ENCODE measurements around the gene SBNO2.

The SBNO2 gene, protein sequence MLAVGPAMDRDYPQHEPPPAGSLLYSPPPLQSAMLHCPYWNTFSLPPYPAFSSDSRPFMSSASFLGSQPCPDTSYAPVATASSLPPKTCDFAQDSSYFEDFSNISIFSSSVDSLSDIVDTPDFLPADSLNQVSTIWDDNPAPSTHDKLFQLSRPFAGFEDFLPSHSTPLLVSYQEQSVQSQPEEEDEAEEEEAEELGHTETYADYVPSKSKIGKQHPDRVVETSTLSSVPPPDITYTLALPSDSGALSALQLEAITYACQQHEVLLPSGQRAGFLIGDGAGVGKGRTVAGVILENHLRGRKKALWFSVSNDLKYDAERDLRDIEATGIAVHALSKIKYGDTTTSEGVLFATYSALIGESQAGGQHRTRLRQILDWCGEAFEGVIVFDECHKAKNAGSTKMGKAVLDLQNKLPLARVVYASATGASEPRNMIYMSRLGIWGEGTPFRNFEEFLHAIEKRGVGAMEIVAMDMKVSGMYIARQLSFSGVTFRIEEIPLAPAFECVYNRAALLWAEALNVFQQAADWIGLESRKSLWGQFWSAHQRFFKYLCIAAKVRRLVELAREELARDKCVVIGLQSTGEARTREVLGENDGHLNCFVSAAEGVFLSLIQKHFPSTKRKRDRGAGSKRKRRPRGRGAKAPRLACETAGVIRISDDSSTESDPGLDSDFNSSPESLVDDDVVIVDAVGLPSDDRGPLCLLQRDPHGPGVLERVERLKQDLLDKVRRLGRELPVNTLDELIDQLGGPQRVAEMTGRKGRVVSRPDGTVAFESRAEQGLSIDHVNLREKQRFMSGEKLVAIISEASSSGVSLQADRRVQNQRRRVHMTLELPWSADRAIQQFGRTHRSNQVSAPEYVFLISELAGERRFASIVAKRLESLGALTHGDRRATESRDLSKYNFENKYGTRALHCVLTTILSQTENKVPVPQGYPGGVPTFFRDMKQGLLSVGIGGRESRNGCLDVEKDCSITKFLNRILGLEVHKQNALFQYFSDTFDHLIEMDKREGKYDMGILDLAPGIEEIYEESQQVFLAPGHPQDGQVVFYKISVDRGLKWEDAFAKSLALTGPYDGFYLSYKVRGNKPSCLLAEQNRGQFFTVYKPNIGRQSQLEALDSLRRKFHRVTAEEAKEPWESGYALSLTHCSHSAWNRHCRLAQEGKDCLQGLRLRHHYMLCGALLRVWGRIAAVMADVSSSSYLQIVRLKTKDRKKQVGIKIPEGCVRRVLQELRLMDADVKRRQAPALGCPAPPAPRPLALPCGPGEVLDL (N-terminal part only)

GRCh38 chr19:1173845-1174809 lies at the start of gene SBNO2:
Gene SBNO2, minus strand, starts transcription at chr19:1174268. Its CDS starts 19,992 bp downstream, at chr19:1154276.
- DNase-seq (ENCODE audit: low read depth in 1 of 2, low spot score in 1 of 2): peak; percentile 85 to 89

- no peak for DNase-seq (ENCODE audit: low read depth in 1 of 2, low spot score in 1 of 2)
Measured at GRCh38 chr19:1223018-1223855, 49.2 kb upstream of the SBNO2 start.

GRCh38 chr19:1222394-1222793 lies 48.3 kb upstream of the SBNO2 start:
- DNase-seq (ENCODE audit: low read depth in 1 of 2, low spot score in 1 of 2): no peak

- DNase-seq (ENCODE audit: low read depth in 1 of 2, low spot score in 1 of 2): no peak
Measured at GRCh38 chr19:1221904-1222255, 47.8 kb upstream of the SBNO2 start.

GRCh38 chr19:1220976-1221903 lies 47.2 kb upstream of the SBNO2 start:
- no peak for DNase-seq (ENCODE audit: low read depth in 1 of 2, low spot score in 1 of 2)

DNA sequence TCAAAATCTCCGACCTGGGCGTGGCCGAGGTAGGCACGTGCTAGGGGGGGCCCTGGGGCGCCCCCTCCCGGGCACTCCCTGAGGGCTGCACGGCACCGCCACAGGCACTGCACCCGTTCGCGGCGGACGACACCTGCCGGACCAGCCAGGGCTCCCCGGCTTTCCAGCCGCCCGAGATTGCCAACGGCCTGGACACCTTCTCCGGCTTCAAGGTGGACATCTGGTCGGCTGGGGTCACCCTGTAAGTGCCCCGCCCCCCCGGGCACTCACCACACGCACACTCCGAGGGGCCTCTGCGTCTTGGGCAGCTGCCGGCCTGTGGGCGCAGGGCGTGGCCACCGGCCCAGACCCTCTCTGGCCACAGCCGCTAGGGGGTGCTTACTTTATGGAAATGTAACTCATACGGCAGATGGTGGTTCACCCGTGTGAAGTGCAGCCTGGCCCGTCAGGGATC lies 46.4 kb upstream of the SBNO2 start:
- DNase-seq (ENCODE audit: low read depth in 1 of 2, low spot score in 1 of 2): no peak

DNA sequence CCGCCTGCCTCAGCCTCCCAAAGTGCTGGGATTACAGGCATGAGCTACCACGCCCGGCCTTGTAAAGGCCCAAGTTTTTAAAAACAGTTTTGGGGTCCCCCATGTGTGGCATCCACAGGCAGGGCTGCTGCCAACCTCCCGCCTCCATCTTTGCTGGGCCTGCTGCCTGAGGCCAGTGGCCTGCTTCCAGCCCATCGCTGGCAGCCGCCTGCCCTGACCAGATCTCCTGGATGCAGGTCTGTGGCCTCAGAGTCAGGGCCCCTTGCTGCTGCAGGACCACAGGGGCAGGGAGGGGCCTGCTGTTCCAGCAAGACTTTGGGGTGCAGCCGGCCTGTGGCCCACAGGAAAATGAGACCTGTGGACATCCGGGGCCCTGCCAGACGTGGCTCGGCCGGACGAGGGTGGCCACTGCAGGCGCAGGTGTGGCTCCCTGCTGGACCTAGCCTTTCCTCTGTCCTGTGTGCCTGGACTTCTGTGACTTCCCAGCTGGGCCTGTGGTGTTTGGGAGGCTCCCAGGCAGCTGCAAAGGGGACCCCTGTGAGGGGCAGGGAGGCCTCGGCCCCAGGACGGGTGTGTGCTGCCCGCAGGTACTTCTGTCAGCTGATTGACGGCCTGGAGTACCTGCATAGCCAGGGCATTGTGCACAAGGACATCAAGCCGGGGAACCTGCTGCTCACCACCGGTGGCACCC lies 45.9 kb upstream of the SBNO2 start:
- no peak for DNase-seq (ENCODE audit: low read depth in 1 of 2, low spot score in 1 of 2)

DNA sequence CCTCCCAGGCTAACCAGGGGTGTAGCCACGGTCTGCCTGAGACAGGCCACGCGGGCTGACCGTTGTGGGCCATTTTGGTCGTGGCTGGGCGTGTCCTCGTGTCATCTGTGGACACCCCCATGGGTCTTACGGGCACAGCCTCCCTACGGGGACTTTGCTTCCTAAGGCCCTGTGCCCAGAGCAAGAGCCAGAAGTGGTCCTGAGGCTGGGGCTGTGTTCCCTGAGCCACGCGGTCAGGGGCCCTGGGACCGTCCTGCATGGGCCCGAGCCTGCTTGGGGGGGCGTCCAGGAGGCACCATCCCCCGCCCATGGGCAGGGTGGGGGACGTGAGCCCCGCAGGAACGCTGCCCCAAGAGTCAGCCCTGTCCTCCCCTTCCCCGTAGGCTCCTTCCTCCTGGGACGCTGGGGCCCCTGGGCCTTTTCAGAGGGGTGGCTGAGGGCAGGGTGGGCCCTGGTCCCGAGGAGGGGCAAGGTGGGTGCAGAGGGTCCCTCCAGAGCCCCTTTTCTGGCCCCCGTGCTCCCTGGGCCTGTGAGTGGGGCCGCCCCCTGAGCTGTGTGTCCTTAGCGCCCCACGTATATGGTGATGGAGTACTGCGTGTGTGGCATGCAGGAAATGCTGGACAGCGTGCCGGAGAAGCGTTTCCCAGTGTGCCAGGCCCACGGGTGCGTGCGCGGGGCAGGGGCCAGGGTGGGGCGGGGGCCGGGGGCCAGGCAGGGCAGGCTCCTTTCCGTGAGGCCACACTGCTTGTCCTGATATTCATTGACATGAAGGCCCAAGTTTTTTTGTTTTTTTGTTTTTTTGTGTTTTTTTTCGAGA lies 44.9 kb upstream of the SBNO2 start:
- no peak for DNase-seq (ENCODE audit: low read depth in 1 of 2, low spot score in 1 of 2)

DNA sequence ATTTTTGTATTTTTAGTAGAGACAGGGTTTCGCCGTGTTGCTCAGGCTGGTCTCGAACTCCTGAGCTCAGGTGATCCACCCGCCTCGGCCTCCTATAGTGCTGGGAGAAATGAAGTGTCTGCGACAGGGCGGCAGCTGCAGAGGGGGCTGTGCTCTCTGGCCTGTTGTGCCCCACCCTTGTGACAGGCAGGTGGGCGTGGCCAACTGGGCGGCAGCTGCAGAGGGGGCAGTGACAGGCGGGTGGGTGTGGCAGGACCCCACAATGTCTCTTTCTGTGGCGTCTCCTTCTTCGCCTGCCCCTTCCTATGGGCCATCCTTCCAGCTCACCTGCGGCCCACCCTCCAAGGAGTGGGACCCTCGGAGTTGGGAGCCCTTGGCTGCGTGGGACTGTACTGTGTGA lies 43.3 kb upstream of the SBNO2 start:
- no peak for DNase-seq (ENCODE audit: low read depth in 1 of 2, low spot score in 1 of 2)

DNA sequence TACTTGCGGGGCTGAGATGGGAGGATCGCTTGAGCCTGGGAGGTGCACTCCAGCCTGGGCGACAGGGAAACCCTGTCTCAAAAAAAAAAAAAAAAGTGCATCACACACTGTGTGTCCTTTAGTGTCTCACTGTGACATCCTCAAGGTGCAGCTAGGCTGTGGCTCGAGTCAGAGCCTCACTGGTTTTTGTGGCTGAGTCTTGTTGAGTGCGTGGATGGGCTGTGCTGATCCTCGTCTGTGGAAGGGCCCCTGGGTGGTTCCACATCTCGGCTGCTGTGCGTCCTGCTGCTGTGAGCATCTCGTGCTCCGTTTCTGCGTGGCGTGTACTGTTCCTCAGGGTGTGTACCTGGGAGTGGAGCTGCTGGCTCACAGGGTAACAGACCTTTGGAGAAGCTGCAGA lies 42.7 kb upstream of the SBNO2 start:
- no peak for DNase-seq (ENCODE audit: low read depth in 1 of 2, low spot score in 1 of 2)

DNA sequence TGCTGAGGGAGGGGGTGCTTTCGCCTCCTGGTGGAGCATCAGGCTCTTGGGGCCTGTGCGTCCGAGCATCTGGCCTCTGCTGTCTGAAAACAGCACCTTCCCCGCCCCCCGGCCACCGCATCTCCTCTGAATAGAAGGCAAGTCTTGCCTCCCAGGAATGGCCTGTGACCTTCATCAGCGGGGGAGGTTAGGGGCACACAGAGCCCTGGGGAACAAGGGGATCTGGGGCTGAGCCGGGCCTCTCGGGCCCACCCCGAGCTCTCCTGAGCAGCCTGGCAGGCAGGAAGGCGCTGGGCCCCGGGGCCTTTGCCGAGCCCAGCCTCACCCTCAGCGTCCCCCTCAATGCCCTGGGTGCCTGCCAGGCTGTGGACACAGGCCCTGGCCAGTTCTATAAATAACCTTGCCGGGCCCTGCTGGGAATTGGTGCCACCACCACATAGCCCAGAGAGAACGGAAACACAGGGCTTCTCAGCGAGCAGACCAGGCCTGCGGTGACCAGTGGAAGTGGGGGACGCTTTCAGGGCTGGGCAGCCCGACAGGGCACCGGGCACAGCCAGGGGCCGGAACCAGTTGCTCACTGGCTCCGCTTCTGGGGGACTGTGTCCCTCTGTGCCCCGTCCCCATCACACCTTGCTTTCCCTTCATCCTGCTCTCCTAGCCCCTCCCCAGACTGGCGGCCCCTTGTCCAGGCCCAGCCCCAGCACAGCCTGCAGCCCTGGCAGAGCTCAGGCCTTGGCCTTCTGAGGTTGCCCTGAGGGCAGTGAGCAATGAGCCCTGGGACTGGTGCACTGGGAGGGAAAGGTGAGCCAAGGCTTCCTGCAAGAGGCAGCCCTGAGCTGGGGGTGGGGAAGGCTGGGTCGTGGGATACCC lies 41.0 kb upstream of the SBNO2 start:
- no peak for DNase-seq (ENCODE audit: low read depth in 1 of 2, low spot score in 1 of 2)

GRCh38 chr19:1214299-1214861 lies 40.3 kb upstream of the SBNO2 start:
- no peak for DNase-seq (ENCODE audit: low read depth in 1 of 2, low spot score in 1 of 2)

- no peak for DNase-seq (ENCODE audit: low read depth in 1 of 2, low spot score in 1 of 2)
Measured at GRCh38 chr19:1213391-1214286, 39.6 kb upstream of the SBNO2 start.

DNA sequence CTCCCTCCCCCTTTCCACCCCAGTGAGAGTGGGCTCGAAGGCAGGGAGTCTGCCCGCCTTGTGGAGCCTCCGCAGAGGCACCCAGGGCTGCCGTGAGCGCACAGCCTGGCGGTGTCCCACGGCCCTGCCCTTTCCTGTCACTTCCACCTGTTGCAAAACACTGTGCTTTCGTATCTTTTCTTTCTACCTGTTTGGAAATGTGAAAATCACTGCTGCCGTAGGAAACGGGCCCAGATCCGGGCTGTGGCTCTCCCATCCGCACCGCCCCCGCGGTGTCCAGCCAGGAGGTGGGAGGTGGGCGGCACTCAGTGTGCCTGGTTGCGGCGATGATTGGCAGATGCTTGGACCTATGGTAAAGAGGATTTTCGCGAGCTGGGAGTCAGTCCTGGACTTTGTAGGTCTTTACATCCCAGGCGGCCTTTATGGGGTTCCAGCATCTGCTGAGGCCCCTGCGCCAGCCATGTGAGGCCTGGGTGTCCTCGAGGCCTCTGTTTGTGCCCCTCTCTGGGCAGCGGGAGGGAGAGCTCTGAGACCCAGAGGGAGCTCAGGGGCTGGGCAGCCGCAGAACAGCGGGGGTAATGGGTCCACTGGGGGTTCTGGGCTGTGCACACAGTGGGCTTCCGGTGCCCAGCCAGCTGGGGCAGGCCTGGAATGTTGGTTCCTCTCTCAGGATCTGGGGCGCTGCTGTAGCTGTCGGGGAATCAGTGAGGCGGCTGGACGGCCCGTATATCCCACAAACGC lies 37.6 kb upstream of the SBNO2 start:
- DNase-seq (ENCODE audit: low read depth in 1 of 2, low spot score in 1 of 2): no peak
